GM18520 (cell line): ENCODE results near the gene KRT80.
"Not testable (repeated sequence)": the region's sequence is repeated elsewhere in the genome, so short reads cannot be mapped to it uniquely, and the experiment has no call there.

Experiments used
- ATAC-seq: cut with Tn5 transposase; IDR thresholded peaks from one replicate; pipeline ENCODE4 v1.9.1; 2021; ENCODE audit not compliant: unreplicated experiment

Gene KRT80

DNA sequence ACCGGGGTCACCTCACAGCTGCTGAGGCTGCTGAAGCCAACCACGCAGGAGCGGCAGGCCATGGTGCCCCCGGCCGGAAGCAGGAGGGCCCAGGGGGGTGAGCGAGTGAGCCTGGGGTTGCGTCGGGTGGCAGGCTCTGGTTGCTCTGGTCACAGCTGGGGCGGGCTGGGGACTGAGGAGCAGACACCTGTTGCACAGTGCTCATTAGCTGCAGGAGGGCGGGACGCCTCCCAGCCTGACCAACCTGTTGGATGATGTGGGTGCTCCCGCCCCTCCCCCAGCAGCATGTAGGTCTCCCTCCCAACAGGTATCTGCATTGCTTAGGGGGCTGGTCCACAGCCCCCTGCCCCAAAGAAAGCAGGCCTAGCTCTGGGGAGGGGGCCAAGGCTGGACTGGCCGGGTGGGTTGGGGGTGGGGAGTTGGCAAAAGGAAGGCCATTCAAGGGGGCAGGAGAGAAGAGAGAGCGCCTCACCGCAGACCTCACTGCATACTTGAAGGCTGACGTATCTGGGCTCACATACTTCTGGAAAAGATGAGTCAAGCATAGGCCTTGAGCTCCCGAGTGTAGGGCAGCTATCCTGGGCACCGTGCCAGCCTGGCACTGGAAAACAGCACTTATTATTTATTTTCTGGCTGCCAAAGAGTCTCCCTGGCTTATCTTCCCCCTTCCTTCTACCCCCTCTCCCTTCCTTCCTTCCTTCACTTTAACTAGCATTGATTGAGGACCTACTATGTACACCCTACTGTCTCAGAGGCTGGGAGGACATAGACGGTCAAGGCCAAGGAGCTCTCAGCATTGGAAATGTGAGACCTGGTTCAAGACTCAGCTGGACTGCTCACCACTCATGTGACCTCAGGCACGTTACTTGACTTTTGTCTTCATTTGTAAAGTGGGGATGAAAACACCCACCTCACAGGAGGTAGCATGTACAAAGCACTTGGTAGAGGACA lies at the start of gene KRT80:
KRT80 (minus strand) TSS at position 174 of the 951 bp plus-strand sequence; CDS start at position 62, 112 bp downstream.
- ATAC-seq, result no peak

DNA sequence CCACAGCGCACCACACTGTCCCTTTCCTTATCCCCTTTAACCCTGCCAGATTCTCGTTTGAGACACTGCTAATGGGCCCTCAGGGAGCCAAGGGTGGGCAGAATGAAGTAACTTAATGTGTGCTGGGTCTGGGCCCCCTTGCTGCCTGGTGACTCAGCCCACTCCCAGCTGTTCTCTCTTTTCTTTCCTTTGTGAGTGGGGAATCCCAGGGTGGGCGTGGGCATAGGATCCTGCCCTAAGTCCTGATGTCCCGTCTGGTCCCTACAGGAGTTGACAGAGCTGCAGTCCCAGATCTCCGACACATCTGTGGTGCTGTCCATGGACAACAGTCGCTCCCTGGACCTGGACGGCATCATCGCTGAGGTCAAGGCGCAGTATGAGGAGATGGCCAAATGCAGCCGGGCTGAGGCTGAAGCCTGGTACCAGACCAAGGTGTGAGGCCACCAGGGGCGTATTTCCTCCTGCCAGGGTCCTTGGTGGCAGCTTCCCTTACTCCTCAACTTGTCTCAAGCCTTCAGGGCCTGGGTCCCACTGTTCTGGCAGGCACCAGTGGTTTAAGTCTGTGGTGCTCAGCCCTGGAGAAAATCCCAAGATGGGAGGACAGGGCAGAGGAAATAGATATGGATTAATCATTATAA lies 49.5 kb upstream of the KRT80 start:
- ATAC-seq, result no peak

DNA sequence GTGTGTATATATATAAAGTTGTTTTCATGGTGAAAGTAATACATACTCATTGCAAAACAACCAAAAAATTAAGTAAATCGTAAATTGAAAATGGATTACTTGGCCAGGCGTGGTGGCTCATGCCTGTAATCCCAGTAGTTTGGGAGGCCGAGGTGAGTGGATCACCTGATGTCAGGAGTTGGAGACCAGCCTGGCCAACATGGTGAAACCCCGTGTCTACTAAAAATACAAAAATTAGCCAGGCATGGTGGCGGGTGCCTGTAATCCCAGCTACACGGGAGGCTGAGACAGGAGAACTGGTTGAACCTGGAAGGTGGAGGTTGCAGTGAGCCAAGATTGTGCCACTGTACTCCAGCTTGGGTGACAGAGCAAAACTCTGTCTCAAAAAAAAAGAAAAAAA lies 48.4 kb upstream of the KRT80 start:
- not testable (repeated sequence) for ATAC-seq

DNA sequence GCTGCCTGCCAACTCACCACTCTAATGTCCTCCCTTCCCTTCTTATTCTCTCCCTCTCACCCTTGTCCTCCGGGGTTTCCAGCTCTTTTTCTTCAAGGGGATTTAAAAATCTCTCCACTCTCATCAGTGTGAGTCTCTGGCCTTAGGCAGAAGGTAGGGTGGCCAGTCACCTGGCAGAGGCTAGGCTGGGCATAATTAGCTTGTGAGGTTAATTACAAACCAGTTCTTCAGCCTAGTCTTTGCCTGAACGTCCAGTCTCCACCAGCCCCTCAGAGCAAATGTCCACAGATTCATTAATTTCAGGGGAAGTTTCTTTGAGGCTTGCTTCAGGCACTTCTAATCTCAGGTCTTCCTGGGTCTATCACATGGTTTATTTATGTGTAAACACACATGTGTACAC lies 48.0 kb upstream of the KRT80 start:
- ATAC-seq, result no peak

DNA sequence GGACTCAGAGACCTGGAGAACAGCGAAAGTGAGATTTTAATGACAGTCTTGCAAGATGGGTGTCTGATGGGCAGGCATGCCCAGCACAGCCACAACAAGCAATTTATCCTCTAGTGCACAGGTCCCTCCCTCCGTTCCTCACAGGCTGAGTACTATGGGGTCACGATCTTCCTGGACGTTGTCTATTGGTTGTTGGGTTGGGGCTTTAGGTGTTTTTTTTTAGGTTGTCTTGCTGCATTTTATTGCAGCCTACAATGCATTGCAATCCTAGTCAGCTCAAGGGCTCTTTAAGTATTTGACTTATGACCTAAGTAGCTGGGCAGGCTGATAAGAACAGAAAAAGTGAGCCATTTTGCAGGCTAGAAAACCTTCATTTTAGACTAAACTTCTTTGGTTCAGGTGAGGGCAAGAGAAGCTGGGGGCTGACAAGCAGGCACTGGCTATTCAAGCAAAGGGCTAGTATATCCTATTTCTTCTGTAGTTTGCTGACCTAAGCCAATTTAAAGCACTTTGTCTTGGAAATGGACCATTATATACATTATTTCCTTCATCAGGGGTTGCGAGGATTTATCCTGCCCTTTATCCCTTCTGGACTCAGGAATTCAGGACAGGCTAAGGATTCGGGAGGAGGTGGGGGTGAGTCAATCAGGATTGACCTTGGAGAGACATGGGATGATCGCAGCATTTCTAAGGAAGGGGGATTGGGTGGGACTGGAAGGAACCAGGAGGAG lies 47.3 kb upstream of the KRT80 start:
- no peak for ATAC-seq

DNA sequence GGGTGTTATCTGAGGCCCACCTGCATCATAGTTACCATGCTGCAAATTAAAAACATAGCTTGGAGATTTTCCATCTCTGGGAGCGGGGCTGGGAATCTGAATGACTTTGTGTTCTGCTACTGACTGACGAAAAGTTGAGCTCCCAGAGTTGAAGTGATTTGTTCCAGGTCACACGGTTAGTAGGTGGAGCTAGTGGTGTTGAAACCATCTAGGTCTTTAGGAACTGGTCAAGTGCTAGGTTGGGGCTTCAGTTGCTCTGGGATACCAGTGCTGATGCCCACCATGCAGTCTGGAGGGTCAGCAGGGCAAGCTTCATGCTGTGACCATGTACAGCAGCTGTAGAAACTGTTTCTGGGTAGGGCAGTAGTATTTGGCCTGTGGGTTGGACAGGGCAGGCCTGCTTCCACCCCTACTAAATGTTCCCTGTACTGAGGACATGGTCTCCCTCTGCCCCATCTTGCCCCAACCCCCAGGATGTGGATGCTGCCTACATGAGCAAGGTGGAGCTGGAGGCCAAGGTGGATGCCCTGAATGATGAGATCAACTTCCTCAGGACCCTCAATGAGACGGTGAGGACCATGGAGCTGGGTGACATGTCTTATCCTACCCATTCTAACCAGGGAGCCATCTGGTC lies 46.5 kb upstream of the KRT80 start:
- ATAC-seq, result no peak

DNA sequence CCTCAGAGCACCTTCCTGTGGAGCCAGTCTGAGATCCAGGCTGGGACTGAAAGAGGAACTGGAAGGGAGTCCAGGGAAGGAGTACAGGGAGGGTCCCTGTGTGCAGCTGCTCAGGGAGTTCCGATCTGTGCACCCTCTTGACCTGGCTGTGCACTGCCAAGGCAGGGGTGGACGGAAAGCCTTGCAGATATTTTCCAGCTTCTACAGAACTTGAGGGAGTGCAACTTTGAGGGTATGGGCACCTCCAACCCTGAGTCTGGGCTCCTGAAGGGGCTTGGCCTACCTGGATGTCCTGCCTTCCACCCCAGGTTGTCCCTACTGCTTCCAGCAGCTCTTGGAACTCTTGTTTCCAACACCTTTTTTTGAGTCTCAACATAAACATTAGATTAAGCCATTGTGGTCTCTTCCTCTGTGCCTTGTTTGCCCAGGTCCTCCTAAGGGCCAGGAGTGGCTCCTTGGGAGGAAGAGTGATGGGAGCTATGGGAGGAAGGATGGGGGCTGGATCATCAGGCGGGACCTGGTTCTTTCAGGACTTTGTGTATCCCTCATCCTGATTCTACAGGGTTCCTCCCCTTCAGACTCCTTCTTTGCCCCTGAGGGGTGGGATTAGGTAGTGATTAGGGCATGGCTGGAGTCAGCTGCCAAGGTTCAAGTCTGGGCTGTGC lies 44.7 kb upstream of the KRT80 start:
- no peak for ATAC-seq

DNA sequence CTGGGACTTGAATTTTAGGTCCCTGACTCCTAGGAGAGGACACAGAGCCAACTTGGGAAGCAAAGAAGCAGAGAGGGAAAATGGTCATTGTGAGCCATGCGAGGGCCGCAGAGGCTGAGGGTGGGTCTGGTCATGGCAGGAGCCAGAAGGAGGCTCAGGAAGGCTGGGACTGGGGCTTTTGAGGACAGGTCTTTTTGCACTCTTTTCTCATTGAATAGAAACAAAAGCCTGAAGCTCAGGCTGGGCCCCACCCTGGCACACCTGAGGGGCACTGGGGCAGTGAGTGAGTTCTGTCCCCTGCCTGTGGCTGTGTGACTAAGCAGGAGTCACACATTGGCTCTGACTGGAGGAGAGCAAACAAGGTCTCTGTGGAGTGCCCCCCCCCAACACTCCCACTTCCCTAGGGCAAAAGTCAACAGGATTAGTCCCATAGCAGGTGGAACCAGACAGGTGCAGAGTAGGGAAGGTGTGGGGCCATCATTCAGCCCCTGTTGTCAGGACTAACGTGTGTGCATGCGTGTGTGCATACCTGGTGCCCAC lies 44.1 kb upstream of the KRT80 start:
- ATAC-seq, result no peak

DNA sequence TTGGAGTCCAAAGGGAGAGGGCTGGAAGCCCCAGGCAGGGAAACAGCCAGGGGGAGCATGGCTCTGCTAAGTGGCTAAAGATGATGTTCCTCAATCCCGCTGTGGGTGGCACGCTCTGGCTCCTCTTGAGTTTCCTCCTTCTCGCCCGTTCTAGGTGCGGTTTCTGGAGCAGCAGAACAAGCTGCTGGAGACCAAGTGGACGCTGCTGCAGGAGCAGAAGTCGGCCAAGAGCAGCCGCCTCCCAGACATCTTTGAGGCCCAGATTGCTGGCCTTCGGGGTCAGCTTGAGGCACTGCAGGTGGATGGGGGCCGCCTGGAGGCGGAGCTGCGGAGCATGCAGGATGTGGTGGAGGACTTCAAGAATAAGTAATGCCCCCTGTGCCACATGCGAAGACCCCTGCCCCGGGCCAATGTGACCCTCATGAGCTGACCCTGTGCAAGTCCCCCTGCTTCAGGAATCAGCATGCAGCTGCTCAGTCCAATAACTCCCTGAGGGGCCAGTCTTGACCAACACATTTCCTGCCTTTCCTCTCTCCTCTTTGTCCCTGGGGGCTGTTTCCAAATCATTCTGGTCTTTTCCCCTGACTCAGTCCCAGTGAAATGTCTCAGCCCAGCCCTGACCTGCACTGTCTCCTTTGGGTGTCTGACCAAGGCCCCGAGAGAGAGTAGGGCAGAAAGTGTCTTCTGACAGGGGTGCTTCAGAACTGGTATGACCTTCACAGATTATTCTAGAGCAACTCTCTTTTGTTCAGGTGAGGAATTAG lies 43.4 kb upstream of the KRT80 start:
- no peak for ATAC-seq

DNA sequence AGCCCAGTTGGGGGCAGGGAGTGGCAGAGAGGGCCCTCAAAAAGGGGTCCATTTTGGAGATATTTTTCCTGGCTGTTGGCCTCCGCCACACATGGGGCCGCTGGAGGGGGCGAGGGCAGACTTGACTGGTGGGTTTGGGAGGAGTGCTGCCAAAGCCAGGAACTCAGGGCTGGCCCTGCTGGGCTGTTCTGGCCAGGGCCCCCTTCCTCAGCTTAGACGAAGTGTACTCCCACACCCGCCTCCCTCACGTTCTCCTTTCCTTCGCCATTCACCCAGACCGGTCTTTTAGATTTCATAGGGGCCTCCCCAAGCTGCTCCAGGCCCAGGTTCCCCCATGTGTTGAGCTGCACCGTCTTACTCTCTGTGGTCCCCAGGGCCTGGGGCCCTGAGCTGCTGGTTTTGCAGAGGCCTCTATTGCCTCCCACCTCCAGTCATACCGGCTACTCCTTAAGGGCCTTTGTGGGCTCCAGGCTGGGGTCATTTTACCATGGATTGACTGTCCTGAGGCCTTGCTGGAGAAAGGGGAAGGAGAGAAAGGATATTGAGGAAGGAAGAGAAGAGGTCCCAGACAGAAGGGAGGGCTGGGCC lies 42.5 kb upstream of the KRT80 start:
- ATAC-seq, result no peak

DNA sequence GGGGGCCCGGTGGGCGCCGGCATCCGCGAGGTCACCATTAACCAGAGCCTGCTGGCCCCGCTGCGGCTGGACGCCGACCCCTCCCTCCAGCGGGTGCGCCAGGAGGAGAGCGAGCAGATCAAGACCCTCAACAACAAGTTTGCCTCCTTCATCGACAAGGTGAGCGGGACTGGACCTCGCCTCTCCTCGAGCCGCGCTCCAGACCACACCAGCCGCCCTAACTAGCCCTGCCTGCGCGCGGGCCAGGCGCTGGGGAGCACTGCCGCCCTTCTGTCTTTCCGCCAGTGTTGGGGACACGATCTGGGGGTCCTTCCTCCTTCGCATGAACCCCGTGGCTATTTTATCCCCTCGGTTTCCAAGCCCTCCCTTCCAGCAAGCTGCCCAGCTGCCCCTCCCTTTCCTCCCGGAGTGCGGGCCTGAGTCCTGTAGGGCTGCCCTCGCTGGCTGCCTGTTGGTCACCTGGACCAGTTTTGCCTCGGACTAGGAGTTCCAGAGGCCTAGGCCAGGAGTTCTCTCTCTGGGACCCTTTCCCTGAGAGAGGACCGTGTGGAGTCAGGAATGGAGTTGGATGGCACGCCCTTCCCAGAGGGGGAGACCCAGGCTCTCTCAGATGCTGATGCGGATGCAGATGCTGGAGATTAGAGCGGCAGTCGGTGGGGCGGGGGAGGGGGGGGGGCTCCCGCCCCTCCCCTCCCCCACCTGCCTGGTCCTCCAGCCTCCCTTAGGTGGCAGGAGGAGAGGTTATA lies 41.8 kb upstream of the KRT80 start:
- no peak for ATAC-seq

DNA sequence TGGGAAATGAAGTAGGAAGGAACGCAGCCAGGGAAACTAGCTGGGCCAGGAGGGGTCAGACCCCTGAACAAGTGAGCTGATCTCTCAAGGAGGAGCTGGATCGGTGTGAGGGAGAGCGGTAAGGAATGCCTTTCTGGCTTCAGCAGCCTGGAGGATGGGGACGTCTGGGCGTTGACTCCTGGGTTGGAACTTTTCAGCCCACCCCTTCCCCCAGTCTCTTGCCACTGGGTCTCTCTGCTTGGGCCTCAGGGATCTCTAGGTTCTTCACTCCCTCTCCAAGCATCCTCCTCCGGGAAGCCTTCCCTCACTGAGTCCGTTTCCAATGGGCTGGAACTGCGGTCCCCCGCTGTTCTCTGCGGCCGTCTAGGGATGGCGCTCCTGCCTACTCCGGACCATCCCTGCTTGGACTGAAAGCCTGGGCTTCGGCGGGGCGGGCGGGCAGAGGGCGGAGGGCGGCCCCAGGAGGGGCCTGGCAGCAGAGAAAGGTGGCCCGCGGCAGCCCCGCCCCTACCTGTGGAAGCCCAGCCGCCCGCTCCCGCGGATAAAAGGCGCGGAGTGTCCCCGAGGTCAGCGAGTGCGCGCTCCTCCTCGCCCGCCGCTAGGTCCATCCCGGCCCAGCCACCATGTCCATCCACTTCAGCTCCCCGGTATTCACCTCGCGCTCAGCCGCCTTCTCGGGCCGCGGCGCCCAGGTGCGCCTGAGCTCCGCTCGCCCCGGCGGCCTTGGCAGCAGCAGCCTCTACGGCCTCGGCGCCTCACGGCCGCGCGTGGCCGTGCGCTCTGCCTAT lies 41.1 kb upstream of the KRT80 start, which contains the start of gene KRT7:
KRT7 (plus strand) TSS at position 570 of the 788 bp plus-strand sequence; CDS start at position 624, 54 bp downstream.
- no peak for ATAC-seq

DNA sequence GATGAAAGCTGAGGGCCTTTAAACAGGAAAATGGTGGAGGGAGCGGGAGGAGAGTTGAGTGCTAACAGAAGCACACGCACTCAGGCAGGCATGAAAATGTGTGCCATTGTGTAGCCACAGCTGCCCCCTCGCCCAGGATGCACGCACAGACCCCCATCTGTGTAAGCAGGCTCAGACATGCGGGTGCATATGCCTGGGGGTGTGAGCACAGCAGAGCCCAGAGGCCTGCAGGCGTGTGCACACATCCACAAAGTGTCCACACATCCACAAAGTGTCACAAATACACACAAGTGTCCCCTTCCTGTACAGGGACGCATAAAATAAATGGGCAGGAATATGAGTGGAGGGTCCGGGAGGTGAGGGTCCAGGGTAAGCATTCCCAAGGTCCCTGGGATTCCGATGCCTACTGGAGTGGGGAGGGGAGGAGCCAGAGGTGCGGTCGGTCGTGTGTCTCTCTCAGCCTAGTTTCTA lies 40.4 kb upstream of the KRT80 start:
- no peak for ATAC-seq

DNA sequence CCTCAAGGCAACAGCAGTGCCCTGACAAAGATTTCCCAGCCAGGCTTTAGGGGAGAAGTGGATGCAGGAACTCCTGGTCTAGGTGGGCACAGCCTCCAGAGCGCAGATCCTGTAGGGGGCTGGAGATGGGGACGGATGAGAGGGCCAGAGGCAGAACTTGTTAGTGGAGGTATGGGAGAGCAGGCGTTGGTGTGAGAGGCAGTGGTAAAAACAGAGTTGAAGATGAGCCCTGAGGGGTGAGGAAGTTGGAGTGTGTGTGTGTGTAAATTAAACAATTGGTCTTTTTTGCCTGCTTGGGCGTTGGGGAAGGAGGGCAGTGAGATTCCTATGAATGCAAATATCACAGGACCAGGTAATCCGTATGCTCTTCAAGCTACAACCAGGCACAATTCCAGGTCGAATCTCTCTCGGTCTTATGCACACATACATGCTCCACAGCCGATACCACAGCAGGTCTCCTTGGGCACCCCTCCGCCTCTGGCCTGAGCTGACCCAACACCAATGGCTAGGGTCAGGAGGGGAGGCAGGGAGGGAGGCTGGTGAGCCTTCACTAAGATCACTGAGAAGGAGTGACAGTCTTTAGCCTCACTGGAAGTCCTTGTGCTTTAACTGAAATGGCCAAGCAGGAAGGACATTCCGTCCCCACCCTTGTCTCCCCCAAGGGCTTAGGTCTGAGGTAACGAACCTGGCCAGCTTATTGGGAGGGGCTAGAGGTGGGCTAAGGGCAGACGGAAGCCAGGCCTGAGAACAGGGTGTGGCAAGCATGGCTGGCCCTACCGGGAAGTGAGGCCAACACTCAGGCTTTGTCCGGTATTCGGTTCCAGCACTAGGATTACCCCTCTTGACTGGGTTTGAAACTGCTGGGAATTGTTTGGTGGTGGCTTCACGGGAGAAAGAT lies 39.7 kb upstream of the KRT80 start:
- ATAC-seq, result no peak

DNA sequence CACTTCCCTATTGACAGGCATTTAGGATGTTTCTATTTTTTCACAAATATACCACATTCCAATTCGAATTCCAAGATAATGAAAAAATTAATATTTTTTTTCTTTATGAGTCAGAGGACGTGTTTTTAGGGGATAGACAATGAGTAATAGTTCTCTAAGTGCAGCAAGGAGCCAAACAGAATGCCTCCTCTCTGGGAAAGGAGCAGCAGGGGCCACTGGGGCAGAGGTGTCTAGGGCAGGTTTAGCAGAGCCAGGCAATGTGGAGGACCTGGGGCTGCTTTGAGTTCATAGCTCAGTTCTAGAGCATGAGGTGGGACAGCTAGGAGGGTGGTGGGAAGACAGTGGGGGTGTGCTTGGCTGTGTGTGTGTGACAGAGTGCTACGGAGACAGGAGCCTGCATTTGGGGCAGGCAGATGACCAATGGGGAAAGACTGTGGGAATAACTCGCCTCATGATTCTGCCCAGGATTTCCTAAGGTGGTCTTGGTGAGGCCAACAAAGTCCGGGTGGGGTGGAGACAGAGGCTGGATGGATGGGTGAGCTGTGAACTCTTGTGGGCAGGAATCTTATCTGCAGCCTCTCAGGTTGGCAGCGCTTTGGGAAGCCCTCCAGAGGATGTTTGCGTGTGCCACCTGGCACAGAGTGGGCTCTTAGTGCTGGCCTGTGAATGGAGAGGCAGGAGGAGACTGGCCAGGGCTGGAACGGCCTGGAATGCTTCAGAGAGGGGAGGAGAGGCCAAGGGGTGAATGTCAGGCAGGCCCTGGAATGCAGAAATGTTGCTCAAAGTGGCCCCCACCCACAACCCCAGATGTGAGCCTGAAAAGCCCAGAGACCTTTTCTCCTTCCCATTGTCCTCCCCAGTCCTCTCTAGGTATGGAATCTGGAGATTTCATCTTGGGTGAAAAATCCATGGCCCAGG lies 38.8 kb upstream of the KRT80 start:
- ATAC-seq, result no peak
